Fibroblast of mammary gland (primary cell): ENCODE results near the gene ANO4.

Experiments
- DNase-seq: peaks from one replicate; pipeline ENCODE4 v3.0.0-alpha.2; 2010; ENCODE audit warnings: low read depth
- H3K4me3 ChIP-seq: 2 replicates; pipeline ENCODE4 v1.5.1; 2011; ENCODE audit warnings: low read depth, mild to moderate bottlenecking, low read length, moderate library complexity; ENCODE audit not compliant: control insufficient read depth
- CTCF ChIP-seq: conservative IDR thresholded peaks from 2 replicates; pipeline ENCODE4 v1.5.1; 2011; ENCODE audit warnings: low read depth, low read length, inconsistent platforms; ENCODE audit not compliant: control insufficient read depth, insufficient read depth

ANO4 gene

GRCh38 chr12:100993916-100994450, 199.4 kb downstream of the ANO4 start:
- no peak for DNase-seq
- no peak for TF ChIP-seq CTCF
- no peak overlapping the region for H3K4me3 ChIP-seq

GRCh38 chr12:100995201-100995600, 200.6 kb downstream of the ANO4 start:
- DNase-seq, result peak; percentile 71
- H3K4me3 ChIP-seq, result no peak overlapping the region
- no peak for TF ChIP-seq CTCF

- H3K4me3 ChIP-seq, result no peak overlapping the region
- DNase-seq, result no peak
- TF ChIP-seq CTCF, result no peak
Measured at GRCh38 chr12:100995771-100996170, 201.2 kb downstream of the ANO4 start.

GRCh38 chr12:101001669-101002068, 207.1 kb downstream of the ANO4 start:
- TF ChIP-seq CTCF, result no peak
- no peak overlapping the region for H3K4me3 ChIP-seq
- DNase-seq, result no peak

GRCh38 chr12:101002696-101003419, 208.3 kb downstream of the ANO4 start:
- TF ChIP-seq CTCF, result no peak
- DNase-seq, result no peak
- H3K4me3 ChIP-seq, result no peak overlapping the region

- peak; percentile 33 for DNase-seq
- no peak overlapping the region for H3K4me3 ChIP-seq
- no peak for TF ChIP-seq CTCF
Measured at GRCh38 chr12:101004898-101005297, 210.3 kb downstream of the ANO4 start.
